NB4 (cell line): ENCODE data around the gene CFAP92.
A peak's percentile ranks its signal among the peaks of the same experiment; 100 is the strongest.

Experiments
- DNase-seq: peaks from one replicate; pipeline ENCODE4 v3.0.0; 2010; ENCODE audit warnings: low read depth
- H3K4me3 ChIP-seq: one replicate; pipeline ENCODE4 v1.5.1; 2011; ENCODE audit warnings: mild to moderate bottlenecking, low read depth, low read length, moderate library complexity
- CTCF ChIP-seq: IDR thresholded peaks from one replicate; pipeline ENCODE4 v1.5.1; 2012; ENCODE audit warnings: low read depth, low read length
- MAX ChIP-seq: IDR thresholded peaks from 2 replicates; pipeline ENCODE4 v1.6.1; 2011; ENCODE audit warnings: low read depth, low read length
- MYC ChIP-seq: IDR thresholded peaks from 2 replicates; pipeline ENCODE4 v1.6.1; 2011; ENCODE audit warnings: low read depth, low read length
- POLR2A ChIP-seq: IDR thresholded peaks from 2 replicates; pipeline ENCODE4 v1.6.1; 2011; ENCODE audit warnings: mild to moderate bottlenecking; ENCODE audit not compliant: insufficient read length; ENCODE audit errors: extremely low read depth

Gene CFAP92

GRCh38 chr3:128993461-128994172 is at the start of gene CFAP92:
Gene CFAP92, minus strand, starts transcription at chr3:128994076. Its CDS starts 772 bp downstream, at chr3:128993304.
- DNase-seq, result no peak
- TF ChIP-seq POLR2A (no peak), CTCF (no peak), MYC (no peak), MAX (no peak)

GRCh38 chr3:129040579-129041300 is 46.9 kb upstream of the CFAP92 start:
- no peak overlapping the region for H3K4me3 ChIP-seq
- no peak for DNase-seq
- TF ChIP-seq POLR2A, result no peak
- TF ChIP-seq MYC, result no peak
- no peak for TF ChIP-seq CTCF
- TF ChIP-seq MAX, result no peak

More at GRCh38 chr3:128993461-128994172, at the start of gene CFAP92:
- H3K4me3 ChIP-seq, result no peak within 1 kb of the TSS

GRCh38 chr3:129040039-129040336 is 46.1 kb upstream of the CFAP92 start:
- H3K4me3 ChIP-seq, result no peak overlapping the region
- DNase-seq, result no peak
- no peak for TF ChIP-seq MAX
- TF ChIP-seq MYC, result no peak
- TF ChIP-seq CTCF, result no peak
- no peak for TF ChIP-seq POLR2A

- TF ChIP-seq MAX (no peak), MYC (no peak)
- no peak for DNase-seq
These were observed 45.6 kb upstream of the CFAP92 start for GRCh38 chr3:129039271-129040038.

GRCh38 chr3:129038121-129038855 is 44.4 kb upstream of the CFAP92 start:
- no peak for TF ChIP-seq CTCF
- DNase-seq, result peak; percentile 31
- H3K4me3 ChIP-seq, result no peak overlapping the region

More at GRCh38 chr3:129039271-129040038, 45.6 kb upstream of the CFAP92 start:
- H3K4me3 ChIP-seq, result no peak overlapping the region
